HEK293 (cell line): Measurements from ENCODE around the gene ICAM4.
"Not testable (repeated sequence)": the region's sequence is repeated elsewhere in the genome, so short reads cannot be mapped to it uniquely, and the experiment has no call there.

Experiments
- CTCF ChIA-PET: fragments of 350-600 bp; formaldehyde crosslinking; extraction: SDS; loops from one replicate; lab custom pipeline; 2021; ENCODE audit warnings: antibody characterized with exemption; lab: Yijun Ruan, JAX
- POLR2A ChIA-PET: fragments of 300-600 bp; formaldehyde crosslinking; extraction: SDS; loops from one replicate; lab custom pipeline; 2020; ENCODE audit warnings: antibody characterized with exemption, inconsistent platforms; lab: Yijun Ruan, JAX
- H3K27ac ChIP-seq: fragments of 200-500 bp; sonication (Bioruptor generic); 2 replicates; pipeline ENCODE4 v1.5.1; 2014; ENCODE audit warnings: low read depth, low read length, control low read depth, inconsistent platforms; ENCODE audit errors: extremely low read depth
- H3K36me3 ChIP-seq, 2 experiments: fragments of 200-500 bp in 1 of 2; sonication (Bioruptor generic) in 1 of 2; 1 replicate in 1 of 2; 2 replicates in 1 of 2; pipeline ENCODE4 v1.5.1; 2014 to 2017; ENCODE audit warnings: inconsistent platforms in 2 of 2, low read length in 2 of 2; ENCODE audit not compliant: control insufficient read depth in 2 of 2, insufficient read depth in 1 of 2
- H3K4me1 ChIP-seq: fragments of 200-500 bp; sonication (Bioruptor generic); 2 replicates; pipeline ENCODE4 v1.5.1; 2014; ENCODE audit warnings: mild to moderate bottlenecking, low read length, inconsistent platforms; ENCODE audit not compliant: control insufficient read depth, insufficient read depth
- H3K4me3 ChIP-seq: 2 replicates; pipeline ENCODE4 v1.5.1; 2011; ENCODE audit warnings: low read depth, mild to moderate bottlenecking, control low read depth, low read length, moderate library complexity
- H3K9me3 ChIP-seq: fragments of 200-500 bp; sonication (Bioruptor generic); 2 replicates; pipeline ENCODE4 v1.5.1; 2014; ENCODE audit warnings: low read depth, low read length, inconsistent platforms; ENCODE audit not compliant: control insufficient read depth, insufficient read depth
- FEZF1 ChIP-seq: fragments of 450-650 bp; formaldehyde crosslinking; IDR thresholded peaks from 2 replicates; pipeline ENCODE4 v1.5.1; 2016; ENCODE audit warnings: missing biosample characterization, missing genetic modification characterization
- GLI4 ChIP-seq: fragments of 450-650 bp; formaldehyde crosslinking; IDR thresholded peaks from 2 replicates; pipeline ENCODE4 v1.5.1; 2016; ENCODE audit warnings: missing biosample characterization, missing genetic modification characterization
- OVOL3 ChIP-seq: fragments of 450-650 bp; formaldehyde crosslinking; IDR thresholded peaks from 2 replicates; pipeline ENCODE4 v1.5.1; 2016; ENCODE audit warnings: missing biosample characterization, missing genetic modification characterization
- PRDM1 ChIP-seq: fragments of 450-650 bp; formaldehyde crosslinking; IDR thresholded peaks from 2 replicates; pipeline ENCODE4; 2016; ENCODE audit warnings: missing biosample characterization, missing genetic modification characterization
- PRDM6 ChIP-seq: fragments of 450-650 bp; formaldehyde crosslinking; IDR thresholded peaks from 2 replicates; pipeline ENCODE4 v1.5.1; 2017; ENCODE audit warnings: missing biosample characterization, missing genetic modification characterization
- SCRT1 ChIP-seq: fragments of 450-650 bp; formaldehyde crosslinking; IDR thresholded peaks from 2 replicates; pipeline ENCODE4 v1.5.1; 2016; ENCODE audit warnings: missing biosample characterization, missing genetic modification characterization, borderline replicate concordance
- ZBTB20 ChIP-seq: fragments of 450-650 bp; formaldehyde crosslinking; IDR thresholded peaks from 2 replicates; pipeline ENCODE4 v1.5.1; 2016; ENCODE audit warnings: missing biosample characterization, missing genetic modification characterization
- ZBTB7A ChIP-seq: fragments of 450-650 bp; formaldehyde crosslinking; IDR thresholded peaks from 2 replicates; pipeline ENCODE4 v1.5.1; 2016; ENCODE audit warnings: low read depth, missing biosample characterization, missing genetic modification characterization
- ZEB2 ChIP-seq: fragments of 450-650 bp; formaldehyde crosslinking; IDR thresholded peaks from 2 replicates; pipeline ENCODE4 v1.5.1; 2016; ENCODE audit warnings: missing biosample characterization, missing genetic modification characterization
- ZFP69B ChIP-seq: fragments of 450-650 bp; formaldehyde crosslinking; IDR thresholded peaks from 2 replicates; pipeline ENCODE4 v1.5.1; 2016; ENCODE audit warnings: missing biosample characterization, missing genetic modification characterization
- ZNF146 ChIP-seq: fragments of 450-650 bp; formaldehyde crosslinking; IDR thresholded peaks from 2 replicates; pipeline ENCODE4 v1.5.1; 2016; ENCODE audit warnings: missing biosample characterization, missing genetic modification characterization
- ZNF24 ChIP-seq: fragments of 450-650 bp; formaldehyde crosslinking; IDR thresholded peaks from 2 replicates; pipeline ENCODE4 v1.5.1; 2016; ENCODE audit warnings: missing biosample characterization, missing genetic modification characterization
- ZNF335 ChIP-seq: fragments of 450-650 bp; formaldehyde crosslinking; conservative IDR thresholded peaks from 2 replicates; pipeline ENCODE4 v1.5.1; 2016; ENCODE audit warnings: missing biosample characterization, missing genetic modification characterization
- ZNF600 ChIP-seq: fragments of 450-650 bp; formaldehyde crosslinking; IDR thresholded peaks from 2 replicates; pipeline ENCODE4 v1.5.1; 2016; ENCODE audit warnings: missing biosample characterization, missing genetic modification characterization
- ZNF629 ChIP-seq: fragments of 450-650 bp; formaldehyde crosslinking; IDR thresholded peaks from 2 replicates; pipeline ENCODE4 v1.5.1; 2017; ENCODE audit warnings: missing biosample characterization, missing genetic modification characterization
- TF ChIP-seq, protein P1 (sequence below): fragments of 450-650 bp; formaldehyde crosslinking; IDR thresholded peaks from 2 replicates; pipeline ENCODE4 v1.5.1; 2016; ENCODE audit warnings: missing biosample characterization, missing genetic modification characterization

Gene ICAM4

GRCh38 chr19:10238172-10238783 lies 48.5 kb upstream of the ICAM4 start:
- CTCF ChIA-PET, result interaction anchor here (0.7 to 1.2 kb wide), 3 partner anchors 10 to 364 kb away, joined by 3 to 4 read pairs (median 3); no protein-coding TSS in a partner anchor
- Histone ChIP-seq H3K27ac (no peak overlapping the region), H3K4me1 (no peaks in the 10 kb centered on the region), H3K4me3 (no peak overlapping the region), H3K9me3 (no peaks in the 10 kb centered on the region), H3K36me3 (no peaks in the 10 kb centered on the region)
- POLR2A ChIA-PET, result interaction anchor here (0.5 kb wide), 1 partner anchor 197 kb away, joined by 3 read pairs; no protein-coding TSS in a partner anchor
- TF ChIP-seq ZNF629 (peak; percentile 37; the same call in 1 of the 2 replicates), ZBTB20 (tag by site-specific recombination) (peak; percentile 32; the same call in 1 of the 2 replicates), ZBTB7A (tag by site-specific recombination) (no peak), FEZF1 (tag by site-specific recombination) (peak; percentile 95), ZNF600 (tag by site-specific recombination) (0 out of 2 replicates have a peak, but pooled peaks have one; percentile 11), ZNF24 (peak; percentile 66; the same call in 1 of the 2 replicates), ZNF335 (tag by site-specific recombination) (peak; percentile 23; the same call in 1 of the 2 replicates), ZEB2 (tag by site-specific recombination) (peak; percentile 57; the same call in 1 of the 2 replicates), PRDM1 (no peak), GLI4 (tag by site-specific recombination) (no peak), ZFP69B (tag by site-specific recombination) (peak; percentile 52; the same call in 1 of the 2 replicates), ZNF146 (tag by site-specific recombination) (peak; percentile 23; the same call in 1 of the 2 replicates), SCRT1 (tag by site-specific recombination) (no peak)

- H3K4me1 ChIP-seq, POLR2A ChIA-PET, H3K27ac ChIP-seq, H3K9me3 ChIP-seq, H3K4me3 ChIP-seq, H3K36me3 ChIP-seq: not testable (repeated sequence)
- CTCF ChIA-PET, result interaction anchor here (0.6 kb wide), 1 partner anchor 84 kb away, joined by 3 read pairs; no protein-coding TSS in a partner anchor
These were observed 44.8 kb upstream of the ICAM4 start for GRCh38 chr19:10241826-10242449.

DNA sequence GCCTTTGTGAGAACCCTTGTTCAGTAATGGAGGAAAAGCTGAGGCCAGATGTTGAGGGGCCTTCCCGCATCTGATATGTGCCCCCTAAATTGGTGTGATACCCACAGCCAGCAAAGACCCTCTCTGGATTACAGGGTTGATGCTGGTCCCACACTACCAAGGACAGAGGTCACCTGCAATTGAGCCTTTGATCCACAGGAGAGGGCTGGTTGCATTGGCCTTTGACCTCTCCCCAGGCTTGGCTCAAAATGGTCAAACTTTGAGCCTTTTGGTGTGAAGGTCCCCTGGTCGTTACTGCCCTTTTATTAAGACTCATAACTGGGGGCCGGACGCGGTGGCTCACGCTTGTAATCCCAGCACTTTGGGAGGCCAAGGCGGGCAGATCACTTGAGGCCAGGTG lies 43.1 kb upstream of the ICAM4 start:
- POLR2A ChIA-PET, result interaction anchor here (0.7 kb wide), 1 partner anchor 12 kb away, joined by 4 read pairs; no protein-coding TSS in a partner anchor
- H3K36me3 ChIP-seq, result no peaks in the 10 kb centered on the region
- no peak for TF ChIP-seq PRDM6 (tag by site-specific recombination)
- no peak for TF ChIP-seq OVOL3 (tag by site-specific recombination)
- TF ChIP-seq, protein P1, sequence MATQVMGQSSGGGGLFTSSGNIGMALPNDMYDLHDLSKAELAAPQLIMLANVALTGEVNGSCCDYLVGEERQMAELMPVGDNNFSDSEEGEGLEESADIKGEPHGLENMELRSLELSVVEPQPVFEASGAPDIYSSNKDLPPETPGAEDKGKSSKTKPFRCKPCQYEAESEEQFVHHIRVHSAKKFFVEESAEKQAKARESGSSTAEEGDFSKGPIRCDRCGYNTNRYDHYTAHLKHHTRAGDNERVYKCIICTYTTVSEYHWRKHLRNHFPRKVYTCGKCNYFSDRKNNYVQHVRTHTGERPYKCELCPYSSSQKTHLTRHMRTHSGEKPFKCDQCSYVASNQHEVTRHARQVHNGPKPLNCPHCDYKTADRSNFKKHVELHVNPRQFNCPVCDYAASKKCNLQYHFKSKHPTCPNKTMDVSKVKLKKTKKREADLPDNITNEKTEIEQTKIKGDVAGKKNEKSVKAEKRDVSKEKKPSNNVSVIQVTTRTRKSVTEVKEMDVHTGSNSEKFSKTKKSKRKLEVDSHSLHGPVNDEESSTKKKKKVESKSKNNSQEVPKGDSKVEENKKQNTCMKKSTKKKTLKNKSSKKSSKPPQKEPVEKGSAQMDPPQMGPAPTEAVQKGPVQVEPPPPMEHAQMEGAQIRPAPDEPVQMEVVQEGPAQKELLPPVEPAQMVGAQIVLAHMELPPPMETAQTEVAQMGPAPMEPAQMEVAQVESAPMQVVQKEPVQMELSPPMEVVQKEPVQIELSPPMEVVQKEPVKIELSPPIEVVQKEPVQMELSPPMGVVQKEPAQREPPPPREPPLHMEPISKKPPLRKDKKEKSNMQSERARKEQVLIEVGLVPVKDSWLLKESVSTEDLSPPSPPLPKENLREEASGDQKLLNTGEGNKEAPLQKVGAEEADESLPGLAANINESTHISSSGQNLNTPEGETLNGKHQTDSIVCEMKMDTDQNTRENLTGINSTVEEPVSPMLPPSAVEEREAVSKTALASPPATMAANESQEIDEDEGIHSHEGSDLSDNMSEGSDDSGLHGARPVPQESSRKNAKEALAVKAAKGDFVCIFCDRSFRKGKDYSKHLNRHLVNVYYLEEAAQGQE, result peak; percentile 39; the same call in 1 of the 2 replicates
- TF ChIP-seq, all 188 proteins: peak for 1
- Histone ChIP-seq H3K9me3 (no peaks in the 10 kb centered on the region), H3K27ac (no peak overlapping the region), H3K4me1 (no peaks in the 10 kb centered on the region), H3K4me3 (no peak overlapping the region)
- CTCF ChIA-PET, result interaction anchor here (0.6 kb wide), 1 partner anchor 425 kb away, joined by 4 read pairs; the partner anchor contains the start of gene FBXL12
